HG02885 (cell line): ENCODE measurements around the gene DDX18.

Source experiments
- ATAC-seq: cut with Tn5 transposase; IDR thresholded peaks from one replicate; pipeline ENCODE4 v1.9.1; 2021; ENCODE audit warnings: mild to moderate bottlenecking; ENCODE audit not compliant: unreplicated experiment, poor library complexity

DDX18 gene

DNA sequence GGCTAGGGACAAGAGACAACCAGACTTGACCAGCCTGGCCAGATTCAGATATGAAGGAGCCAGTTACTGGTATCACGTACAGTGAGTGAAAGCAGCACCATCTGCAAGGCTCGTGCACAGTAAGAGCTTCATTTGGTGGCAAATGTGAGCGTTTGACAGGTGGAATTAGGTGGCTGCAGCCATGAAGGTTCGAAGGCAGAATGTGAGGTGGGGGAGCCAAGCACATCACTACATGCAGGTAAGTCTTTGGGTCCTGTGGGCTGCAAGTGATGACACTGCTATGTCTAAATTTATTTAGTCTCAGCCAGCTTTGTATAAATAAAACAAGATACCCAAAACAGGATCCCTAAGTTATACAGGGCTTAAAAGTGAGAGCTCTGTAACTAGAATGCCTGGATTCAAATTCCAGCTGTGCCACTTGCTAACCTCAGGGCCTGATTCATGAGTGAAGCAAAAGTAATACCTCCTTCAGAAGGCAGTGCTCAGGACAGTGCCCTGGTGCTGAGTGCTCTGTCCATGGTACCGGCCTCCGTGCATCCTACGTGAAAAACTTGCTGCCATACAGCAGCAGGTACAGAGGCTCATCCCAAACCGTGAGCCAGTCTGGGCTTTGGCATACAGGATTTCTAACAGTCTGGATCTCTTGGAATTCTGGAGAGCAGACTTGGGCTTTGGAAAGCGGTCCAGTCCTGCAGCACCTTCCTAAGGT lies 18.6 kb downstream of the DDX18 start:
- no peak for ATAC-seq

DNA sequence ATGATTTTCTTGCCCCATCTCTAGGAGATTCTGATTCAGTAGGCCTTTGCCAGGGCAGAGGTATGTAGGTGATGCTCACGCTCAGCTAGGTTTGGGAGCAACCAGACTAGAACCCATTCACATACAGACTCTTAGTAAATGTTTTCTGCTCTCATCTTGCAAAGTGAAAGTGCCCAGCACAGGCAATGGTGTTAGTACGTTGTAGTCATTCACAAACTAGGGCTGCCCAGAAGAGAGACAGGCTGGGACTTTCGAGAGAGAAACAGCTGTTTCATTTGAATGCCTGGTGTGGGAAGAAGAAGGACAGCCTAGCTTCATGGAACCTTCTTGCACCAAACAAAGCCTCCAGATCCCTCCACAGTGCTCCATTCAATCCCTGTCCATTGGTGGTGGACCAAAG lies 19.4 kb downstream of the DDX18 start:
- peak; percentile 40 for ATAC-seq

DNA sequence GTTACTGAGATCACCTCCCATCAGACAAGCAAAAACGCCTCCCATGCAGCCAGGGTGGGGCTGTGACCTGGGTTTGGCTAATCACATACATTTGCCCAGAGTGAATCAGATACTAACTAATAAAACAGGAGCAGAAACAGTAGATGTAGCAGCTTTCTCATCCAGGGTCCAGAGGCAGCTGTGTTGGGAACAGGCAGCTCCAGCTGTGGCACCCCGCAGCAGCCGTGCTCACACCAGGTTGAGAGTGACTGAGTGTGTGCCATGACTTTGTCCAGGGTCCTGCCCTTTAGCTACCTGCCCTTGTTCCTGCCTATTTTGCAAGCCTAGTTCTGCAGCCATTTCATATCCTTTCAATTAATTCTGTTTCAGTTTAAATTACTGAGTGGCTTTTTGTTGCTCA lies 20.5 kb downstream of the DDX18 start:
- ATAC-seq, result no peak

DNA sequence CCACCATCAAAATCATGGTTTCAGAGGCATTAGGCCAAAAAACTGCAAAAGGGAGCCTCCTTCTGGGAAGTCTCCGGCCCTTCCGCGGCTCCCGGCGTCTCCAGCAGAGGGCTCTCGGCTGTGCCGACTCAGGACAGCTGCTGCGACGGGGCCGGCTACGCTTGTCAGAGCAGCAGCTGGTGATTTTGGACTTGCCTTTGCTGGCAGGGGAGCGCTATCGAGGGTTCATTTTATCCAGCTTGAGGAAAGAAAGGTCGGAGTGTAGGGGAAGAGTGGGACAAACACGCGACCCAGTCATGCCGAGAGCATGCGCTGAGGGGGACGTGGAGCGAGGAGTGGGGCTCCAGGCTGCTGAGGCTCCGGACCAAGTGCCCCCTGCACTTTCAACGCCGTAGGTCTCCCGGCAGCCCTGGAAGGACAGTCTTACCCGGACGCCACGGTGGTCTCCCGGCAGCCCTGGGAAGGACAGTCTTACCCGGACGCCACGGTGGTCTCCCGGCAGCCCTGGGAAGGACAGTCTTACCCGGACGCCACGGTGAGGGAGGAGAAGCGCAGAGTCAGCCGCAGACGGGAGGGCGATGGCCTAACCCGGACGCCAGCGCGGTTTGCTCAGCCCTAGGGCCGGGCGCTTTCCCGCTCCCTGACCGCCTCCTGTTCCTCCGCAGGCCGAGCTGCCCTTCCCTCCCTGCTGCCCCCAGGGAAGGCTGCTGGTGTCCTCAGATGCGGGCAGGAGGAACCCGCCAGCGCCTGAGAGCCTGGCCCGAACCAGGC lies 21.7 kb downstream of the DDX18 start:
- ATAC-seq, result peak; percentile 61

DNA sequence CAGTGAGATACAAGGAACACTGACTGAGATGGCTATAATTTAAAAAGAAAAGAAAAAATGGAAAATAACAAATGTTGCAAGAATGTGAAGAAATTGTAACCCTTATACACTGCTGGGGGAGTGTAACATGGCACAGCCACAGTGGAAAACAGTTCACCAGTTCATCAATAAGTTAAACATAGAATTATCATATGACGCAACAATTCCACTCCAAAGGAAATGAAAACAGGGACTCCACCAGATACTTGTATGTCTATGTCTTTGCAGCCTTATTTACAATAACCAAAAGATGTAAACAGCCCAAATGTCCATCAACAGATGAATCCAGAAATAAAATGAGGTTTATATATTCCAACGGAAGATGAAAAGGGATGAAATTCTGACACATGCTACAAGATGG lies 30.8 kb downstream of the DDX18 start:
- ATAC-seq, result no peak

GRCh38 chr2:117850015-117850414 lies 35.5 kb downstream of the DDX18 start:
- ATAC-seq, result no peak

- no peak for ATAC-seq
These were observed 36.0 kb downstream of the DDX18 start for GRCh38 chr2:117850461-117850860.

- ATAC-seq, result no peak
These were observed 37.5 kb downstream of the DDX18 start for GRCh38 chr2:117851969-117852368.

GRCh38 chr2:117853316-117853715 lies 38.8 kb downstream of the DDX18 start:
- no peak for ATAC-seq

- no peak for ATAC-seq
These were observed 39.4 kb downstream of the DDX18 start for GRCh38 chr2:117853873-117854272.

DNA sequence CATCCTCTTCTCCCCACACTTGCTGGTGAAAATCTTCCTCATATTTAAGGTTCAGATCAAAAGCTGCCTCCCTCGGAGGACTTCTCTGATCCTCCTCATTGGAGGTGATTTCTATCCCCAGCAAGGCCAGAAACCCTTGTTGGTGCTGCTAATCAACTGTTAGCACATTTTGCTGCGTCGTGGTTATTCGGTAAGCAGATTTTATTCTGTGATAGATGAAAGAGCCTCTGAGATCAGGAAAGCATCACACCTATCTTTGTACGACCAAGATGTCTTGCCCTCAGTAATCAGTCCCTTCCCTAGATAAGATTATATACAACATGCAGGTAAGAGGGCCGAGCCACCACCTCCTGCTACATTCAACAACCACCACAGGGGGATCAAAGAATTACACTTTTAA lies 40.1 kb downstream of the DDX18 start:
- ATAC-seq, result no peak

DNA sequence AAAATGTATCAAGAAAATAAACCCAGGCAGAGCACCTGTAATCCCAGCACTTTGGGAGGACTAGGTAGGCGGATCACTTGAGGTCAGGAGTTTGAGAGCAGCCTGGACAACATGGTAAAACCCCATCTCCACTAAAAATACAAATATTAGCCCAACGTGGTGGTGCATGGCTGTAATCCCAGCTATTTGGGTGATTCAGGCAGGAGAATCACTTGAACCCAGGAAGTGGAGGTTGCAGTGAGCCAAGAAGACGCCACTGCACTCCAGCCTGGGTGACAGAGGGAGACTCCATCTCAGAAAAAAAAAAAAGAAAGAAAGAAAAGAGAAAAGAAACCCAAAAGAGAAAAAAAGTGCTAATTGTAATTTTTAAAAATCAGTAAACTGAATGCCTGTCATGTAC lies 41.4 kb downstream of the DDX18 start:
- ATAC-seq, result no peak

GRCh38 chr2:117856415-117857210 lies 42.1 kb downstream of the DDX18 start:
- ATAC-seq, result no peak

GRCh38 chr2:117858336-117858735 lies 43.8 kb downstream of the DDX18 start:
- ATAC-seq, result no peak

GRCh38 chr2:117858892-117859531 lies 44.5 kb downstream of the DDX18 start:
- ATAC-seq, result no peak

GRCh38 chr2:117859532-117859911 lies 45.0 kb downstream of the DDX18 start:
- no peak for ATAC-seq

GRCh38 chr2:117859924-117860647 lies 45.6 kb downstream of the DDX18 start:
- no peak for ATAC-seq

- ATAC-seq, result no peak
These were observed 48.0 kb downstream of the DDX18 start for GRCh38 chr2:117862459-117862858.

DNA sequence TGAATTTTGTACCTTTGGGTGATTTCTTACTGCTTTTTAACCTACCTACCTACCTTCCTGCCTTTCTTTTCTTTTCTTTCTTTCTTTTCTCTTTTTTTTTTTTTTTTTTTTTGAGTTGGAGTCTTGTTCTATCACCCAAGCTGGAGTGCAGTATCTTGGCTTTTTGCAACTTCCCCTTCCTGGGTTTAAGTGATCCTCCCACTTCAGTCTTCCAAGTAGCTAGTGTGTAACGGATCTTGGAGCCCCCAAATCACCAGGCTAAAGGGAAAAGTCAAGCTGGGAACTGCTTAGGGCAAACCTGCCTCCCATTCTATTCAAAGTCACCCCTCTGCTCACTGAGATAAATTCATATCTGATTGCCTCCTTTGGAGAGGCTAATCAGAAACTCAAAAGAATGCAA lies 61.3 kb downstream of the DDX18 start:
- ATAC-seq, result no peak

DNA sequence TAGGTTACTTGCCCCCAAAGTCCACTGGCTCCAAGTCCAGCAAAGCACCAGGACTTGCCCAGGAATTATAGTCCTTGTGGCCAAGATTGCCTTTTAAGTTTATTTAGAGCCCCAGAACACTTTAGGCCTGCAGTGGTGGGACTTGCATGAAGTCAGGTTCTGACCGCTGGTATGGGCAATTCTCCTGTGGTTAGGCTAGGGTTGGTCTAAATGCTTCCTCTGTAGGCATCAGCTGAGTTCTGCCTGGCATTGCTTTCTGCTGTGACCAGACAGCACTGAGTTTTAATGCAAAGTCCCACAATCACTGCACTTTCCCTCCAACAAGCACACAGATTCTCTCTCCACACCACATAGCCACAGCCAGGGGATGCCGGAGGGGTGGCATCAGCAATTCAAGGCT lies 64.5 kb downstream of the DDX18 start:
- no peak for ATAC-seq
